Body of pancreas (tissue), 4 donors: ENCODE measurements around the gene KIRREL3. TPM values are rescaled to one million over a fixed set of nuclear protein-coding genes. Genes with fewer than 3 reads are reported as not detected.

Experiments used
- ATAC-seq: fragments of 150-250 bp; one replicate; pipeline ENCODE4 v1.9.1; 2016
- DNase-seq, 4 donors: peaks; one replicate each; pipeline ENCODE4 v3.0.0-alpha.2; 2019
- H3K27ac ChIP-seq, 4 donors: fragments of 200-600 bp; sonication (generic); 1 replicate in 3 of 4; 2 replicates in 1 of 4; pipeline versions ENCODE4 v1.5.1 to v1.6.1; 2016 to 2019; ENCODE audit warnings: mild to moderate bottlenecking in 1 of 4, mixed read lengths in 1 of 4, moderate library complexity in 1 of 4
- H3K27me3 ChIP-seq, 2 donors: fragments of 200-600 bp; sonication (generic); one replicate each; pipeline ENCODE4 v1.6.0; 2016; ENCODE audit warnings: mild to moderate bottlenecking in 1 of 2
- H3K36me3 ChIP-seq, 2 donors: fragments of 200-600 bp; sonication (generic); replicated peaks in 1 of 2; 2 replicates each; pipeline ENCODE4 v1.5.1; 2016; ENCODE audit warnings: low read depth in 2 of 2; ENCODE audit not compliant: insufficient read depth in 1 of 2
- H3K4me1 ChIP-seq: fragments of 200-600 bp; sonication (generic); one replicate; pipeline ENCODE4 v1.6.0; 2016
- H3K4me3 ChIP-seq, 2 donors: fragments of 200-600 bp; sonication (generic); 1 replicate in 1 of 2; 2 replicates in 1 of 2; pipeline ENCODE4 v1.5.1; 2016 to 2019
- H3K9me3 ChIP-seq, 3 donors: fragments of 200-600 bp; sonication (generic); 1 replicate in 2 of 3; 2 replicates in 1 of 3; pipeline ENCODE4 v1.5.1; 2016
- POLR2A ChIP-seq, 3 donors: fragments of 450-650 bp; IDR thresholded peaks; one replicate each; pipeline ENCODE4 v1.6.1; 2016; ENCODE audit warnings: antibody characterized with exemption in 3 of 3, mild to moderate bottlenecking in 2 of 3
- WGBS, 2 donors: methylation state at CpG; one replicate each; pipeline ENCODE4 v1.1.5; 2017; 5-methylcytosine and 5-hydroxymethylcytosine counted together
- intact Hi-C: fragments of 100-400 bp; cut with DNase I; formaldehyde crosslinking; loops from one replicate; pipeline ENCODE4 v1.15.1; 2023
- total RNA-seq, 2 donors: library from RNA; depleted of rRNA; stranded (reverse); fragments of >200 nt; gene quantifications; one replicate each; pipeline ENCODE4 v1.1.0, GENCODE V29; 2016
- TF ChIP-seq, protein P1 (sequence below), 7 experiments: fragments of 450-650 bp in 4 of 7; fragments of 200-600 bp in 3 of 7; sonication (generic) in 3 of 7; IDR thresholded peaks; one replicate each; pipeline ENCODE4 v1.5.1; 2016 to 2019; ENCODE audit warnings: antibody characterized with exemption in 7 of 7

Gene KIRREL3
- total RNA-seq, 2 donors from 2014 or later: 0.26 TPM; not detected in 1

DNA sequence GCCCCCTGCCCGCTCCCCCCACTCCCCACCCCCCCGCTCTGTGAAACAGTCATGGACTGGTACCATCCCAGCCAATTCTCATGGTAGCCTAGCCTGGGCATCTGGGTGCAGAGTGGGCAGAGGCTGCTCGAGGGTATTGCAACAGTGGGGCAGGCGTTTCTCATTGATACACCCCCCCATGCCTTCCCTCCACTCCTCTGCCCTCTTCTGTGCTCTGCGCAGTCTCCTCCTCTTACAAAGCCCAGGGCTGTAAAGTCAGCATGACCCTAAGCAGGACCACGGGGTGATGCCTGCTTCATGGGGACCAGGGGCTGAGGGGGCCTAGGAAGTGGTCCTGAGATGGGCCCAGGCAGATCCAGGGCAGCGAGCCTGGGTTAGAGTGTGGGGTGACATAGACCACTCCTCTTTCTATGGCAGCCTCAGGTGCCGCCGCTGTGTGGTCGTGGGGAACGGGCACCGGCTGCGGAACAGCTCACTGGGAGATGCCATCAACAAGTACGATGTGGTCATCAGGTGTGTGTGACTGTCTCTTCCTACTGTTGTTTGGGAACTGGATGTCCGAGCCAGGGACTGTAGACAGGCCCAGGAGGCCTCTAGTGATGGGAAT is 592.8 kb downstream of the KIRREL3 start:
- DNase-seq: no peak
- H3K27me3 ChIP-seq: no peaks in the 10 kb centered on the region
- H3K4me3 ChIP-seq: no peak overlapping the region
- intact Hi-C loops: no loop called here
- no peaks in the 10 kb centered on the region for H3K4me1 ChIP-seq
- H3K36me3 ChIP-seq: no peaks in the 10 kb centered on the region
- H3K9me3 ChIP-seq: no peaks in the 10 kb centered on the region
- 83 to 85% methylated on average over 11 to 13 of the region's 15 CpGs for WGBS, 2 donors
- TF ChIP-seq POLR2A (IDR thresholded peaks at IDR 0.05): no peak
- TF ChIP-seq, protein P1, sequence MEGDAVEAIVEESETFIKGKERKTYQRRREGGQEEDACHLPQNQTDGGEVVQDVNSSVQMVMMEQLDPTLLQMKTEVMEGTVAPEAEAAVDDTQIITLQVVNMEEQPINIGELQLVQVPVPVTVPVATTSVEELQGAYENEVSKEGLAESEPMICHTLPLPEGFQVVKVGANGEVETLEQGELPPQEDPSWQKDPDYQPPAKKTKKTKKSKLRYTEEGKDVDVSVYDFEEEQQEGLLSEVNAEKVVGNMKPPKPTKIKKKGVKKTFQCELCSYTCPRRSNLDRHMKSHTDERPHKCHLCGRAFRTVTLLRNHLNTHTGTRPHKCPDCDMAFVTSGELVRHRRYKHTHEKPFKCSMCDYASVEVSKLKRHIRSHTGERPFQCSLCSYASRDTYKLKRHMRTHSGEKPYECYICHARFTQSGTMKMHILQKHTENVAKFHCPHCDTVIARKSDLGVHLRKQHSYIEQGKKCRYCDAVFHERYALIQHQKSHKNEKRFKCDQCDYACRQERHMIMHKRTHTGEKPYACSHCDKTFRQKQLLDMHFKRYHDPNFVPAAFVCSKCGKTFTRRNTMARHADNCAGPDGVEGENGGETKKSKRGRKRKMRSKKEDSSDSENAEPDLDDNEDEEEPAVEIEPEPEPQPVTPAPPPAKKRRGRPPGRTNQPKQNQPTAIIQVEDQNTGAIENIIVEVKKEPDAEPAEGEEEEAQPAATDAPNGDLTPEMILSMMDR (IDR thresholded peaks at IDR 0.05): no peak
- H3K27ac ChIP-seq: no peak overlapping the region
- ATAC-seq: no peak

DNA sequence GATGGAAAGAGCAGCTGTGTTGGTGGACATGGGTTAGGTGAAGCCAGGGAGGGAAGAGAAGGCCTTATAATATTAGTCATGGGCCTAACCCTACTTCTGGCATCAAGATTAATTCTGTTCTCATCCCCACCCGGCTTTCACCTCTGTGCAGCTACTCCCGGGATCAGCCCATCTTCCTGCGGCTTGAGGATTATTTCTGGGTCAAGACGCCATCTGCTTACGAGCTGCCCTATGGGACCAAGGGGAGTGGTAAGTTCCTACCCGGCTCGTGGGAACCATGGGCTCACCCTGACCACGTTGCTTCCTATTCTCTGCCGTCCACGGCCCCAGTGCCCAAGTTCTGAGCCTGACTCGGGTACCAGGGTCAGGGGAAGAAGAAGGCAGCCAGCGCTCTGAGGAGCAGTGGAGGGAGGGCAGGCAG is 593.5 kb downstream of the KIRREL3 start:
- Histone ChIP-seq H3K4me1 (no peaks in the 10 kb centered on the region), H3K9me3 (no peaks in the 10 kb centered on the region), H3K27me3 (no peaks in the 10 kb centered on the region), H3K36me3 (no peaks in the 10 kb centered on the region), H3K27ac (no peak overlapping the region), H3K4me3 (no peak overlapping the region)
- intact Hi-C loops: no loop called here
- WGBS, 2 donors: 83 to 88% methylated on average over 8 to 12 of the region's 12 CpGs
- TF ChIP-seq POLR2A (IDR thresholded peaks at IDR 0.05): no peak
- TF ChIP-seq, protein P1 (IDR thresholded peaks at IDR 0.05): no peak
- no peak for ATAC-seq
- no peak for DNase-seq

DNA sequence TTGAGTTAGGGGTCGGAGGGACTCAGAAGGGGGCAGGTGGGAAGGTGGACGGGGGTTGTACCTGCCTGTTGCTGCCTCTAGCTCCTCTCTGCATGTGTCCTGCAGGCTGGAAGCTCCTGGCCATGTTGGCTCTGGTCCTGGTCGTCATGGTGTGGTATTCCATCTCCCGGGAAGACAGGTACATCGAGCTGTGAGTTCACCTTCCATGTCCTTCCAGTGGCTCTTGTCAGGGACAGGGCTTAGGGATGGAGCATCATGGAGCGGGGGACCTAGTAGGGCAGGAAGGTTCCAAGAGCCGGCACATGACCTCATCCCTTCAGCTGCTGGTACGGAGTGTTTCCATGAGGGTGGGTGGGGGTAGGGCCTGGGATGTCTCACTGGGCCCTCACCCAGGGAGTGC is 594.2 kb downstream of the KIRREL3 start:
- Histone ChIP-seq H3K9me3 (no peaks in the 10 kb centered on the region), H3K27ac (no peak overlapping the region), H3K27me3 (no peaks in the 10 kb centered on the region), H3K36me3 (no peaks in the 10 kb centered on the region), H3K4me3 (no peak overlapping the region), H3K4me1 (no peaks in the 10 kb centered on the region)
- intact Hi-C loops: no loop called here
- ATAC-seq (no peak), DNase-seq (no peak)
- no peak for TF ChIP-seq POLR2A (IDR thresholded peaks at IDR 0.05)
- TF ChIP-seq, protein P1 (IDR thresholded peaks at IDR 0.05): no peak
- WGBS, 2 donors: 89 to 100% methylated on average over 1 to 8 of the region's 8 CpGs

DNA sequence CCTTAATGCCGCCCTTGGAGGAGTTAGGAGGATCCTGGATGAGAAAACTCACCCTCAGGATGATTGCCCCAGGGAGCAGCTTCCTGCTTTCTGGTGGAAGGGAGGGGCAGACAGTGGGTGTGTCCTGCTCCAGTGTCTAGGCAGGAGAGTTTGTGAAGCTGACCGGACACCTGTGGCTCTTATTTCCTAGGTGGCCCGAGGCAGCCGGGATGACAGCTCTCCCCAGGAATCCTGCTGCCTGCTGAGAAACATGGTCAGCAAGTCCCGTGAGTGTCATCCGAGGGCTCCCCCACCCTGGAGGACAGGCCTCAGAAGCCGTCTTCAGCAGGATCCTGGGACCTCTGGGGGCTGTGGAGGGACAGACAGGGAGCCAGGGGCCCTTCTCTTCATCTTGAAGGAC is 594.7 kb downstream of the KIRREL3 start:
- no peak for DNase-seq

More for the DNA sequence above, 594.7 kb downstream of the KIRREL3 start:
- Histone ChIP-seq H3K9me3 (no peaks in the 10 kb centered on the region), H3K27me3 (no peaks in the 10 kb centered on the region), H3K36me3 (no peaks in the 10 kb centered on the region), H3K4me3 (no peak overlapping the region), H3K27ac (no peak overlapping the region), H3K4me1 (no peaks in the 10 kb centered on the region)
- no peak for ATAC-seq
- no peak for TF ChIP-seq POLR2A (IDR thresholded peaks at IDR 0.05)
- TF ChIP-seq, protein P1 (IDR thresholded peaks at IDR 0.05): no peak
- intact Hi-C loops: no loop called here
- WGBS, 2 donors: 60 to 75% methylated on average over 1 to 7 of the region's 7 CpGs
